ENCODE data around the gene BNIP5.

The BNIP5 gene

DNA sequence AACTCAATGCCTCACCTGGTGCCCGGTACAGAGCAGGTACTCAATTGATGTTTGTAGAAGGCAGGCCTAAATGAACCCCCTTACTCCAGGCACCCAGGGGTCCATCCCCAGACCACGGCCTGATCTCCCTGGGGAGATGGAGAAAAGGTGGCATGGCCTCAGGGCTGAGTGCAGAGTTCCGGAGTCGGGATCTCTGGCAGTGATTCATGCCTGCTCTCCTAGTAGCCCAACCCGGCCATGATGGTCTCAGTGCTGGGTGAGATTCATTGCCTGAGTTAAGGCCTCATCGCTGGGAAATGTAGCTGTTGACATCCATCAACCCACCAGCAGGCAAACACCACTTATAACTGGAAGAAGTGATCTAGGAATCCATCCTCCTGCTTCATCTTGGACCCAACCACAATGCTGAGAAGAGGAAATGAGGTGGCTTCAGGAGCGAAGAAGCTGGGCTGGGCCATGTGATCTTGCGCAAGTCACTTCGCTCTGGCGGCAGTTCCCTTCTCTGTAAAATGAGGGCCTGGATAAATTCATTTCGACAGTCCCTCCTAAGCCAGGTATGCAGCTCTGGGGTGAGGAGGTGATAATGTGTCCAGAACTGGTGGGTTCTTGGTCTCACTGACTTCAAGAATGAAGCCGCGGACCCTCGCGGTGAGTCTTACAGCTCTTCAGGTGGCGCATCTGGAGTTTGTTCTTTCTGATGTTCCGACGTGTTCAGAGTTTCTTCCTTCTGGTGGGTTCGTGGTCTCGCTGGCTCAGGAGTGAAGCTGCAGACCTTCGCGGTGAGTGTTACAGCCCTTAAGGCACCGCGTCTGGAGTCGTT, 26.1 kb upstream of the BNIP5 start:
- H3K27me3 ChIP-seq (replicated peaks) = no peaks in the 10 kb centered on the region
- no peak overlapping the region for H3K4me3 ChIP-seq (ENCODE audit: low read depth, low read length)
- no peak for DNase-seq
- no peak overlapping the region for H3K27ac ChIP-seq
- H3K36me3 ChIP-seq (replicated peaks) = no peaks in the 10 kb centered on the region
- in situ Hi-C loops (cut with HindIII; ENCODE audit: low pct_ligation_motif_present, low sequenced_read_pairs) = no loop called here
- TF ChIP-seq, protein P1, sequence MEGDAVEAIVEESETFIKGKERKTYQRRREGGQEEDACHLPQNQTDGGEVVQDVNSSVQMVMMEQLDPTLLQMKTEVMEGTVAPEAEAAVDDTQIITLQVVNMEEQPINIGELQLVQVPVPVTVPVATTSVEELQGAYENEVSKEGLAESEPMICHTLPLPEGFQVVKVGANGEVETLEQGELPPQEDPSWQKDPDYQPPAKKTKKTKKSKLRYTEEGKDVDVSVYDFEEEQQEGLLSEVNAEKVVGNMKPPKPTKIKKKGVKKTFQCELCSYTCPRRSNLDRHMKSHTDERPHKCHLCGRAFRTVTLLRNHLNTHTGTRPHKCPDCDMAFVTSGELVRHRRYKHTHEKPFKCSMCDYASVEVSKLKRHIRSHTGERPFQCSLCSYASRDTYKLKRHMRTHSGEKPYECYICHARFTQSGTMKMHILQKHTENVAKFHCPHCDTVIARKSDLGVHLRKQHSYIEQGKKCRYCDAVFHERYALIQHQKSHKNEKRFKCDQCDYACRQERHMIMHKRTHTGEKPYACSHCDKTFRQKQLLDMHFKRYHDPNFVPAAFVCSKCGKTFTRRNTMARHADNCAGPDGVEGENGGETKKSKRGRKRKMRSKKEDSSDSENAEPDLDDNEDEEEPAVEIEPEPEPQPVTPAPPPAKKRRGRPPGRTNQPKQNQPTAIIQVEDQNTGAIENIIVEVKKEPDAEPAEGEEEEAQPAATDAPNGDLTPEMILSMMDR (IDR thresholded peaks at IDR 0.05; ENCODE audit: low read depth, low read length, missing control alignments) = no peak

DNA sequence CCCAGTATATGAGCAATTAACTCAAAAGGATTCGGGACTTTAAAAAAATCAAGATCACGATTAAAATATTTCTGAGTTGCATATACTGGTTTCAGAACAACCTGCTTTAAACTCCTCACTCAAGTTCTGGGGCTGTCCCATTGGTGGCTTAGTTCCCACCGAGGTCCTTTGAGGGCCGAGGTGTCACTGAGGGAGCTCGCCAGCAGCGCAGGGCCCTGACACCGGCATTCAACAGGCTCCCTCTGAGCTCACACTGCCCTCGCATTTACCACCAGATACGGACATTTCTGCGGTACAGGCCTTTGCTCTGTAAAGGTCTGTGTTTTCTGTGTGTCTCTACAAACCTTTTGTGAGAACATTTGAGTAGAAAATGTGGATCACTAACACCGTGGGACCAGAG, 24.4 kb upstream of the BNIP5 start:
- no peak for DNase-seq
- TF ChIP-seq, protein P1 (IDR thresholded peaks at IDR 0.05; ENCODE audit: low read depth, low read length, missing control alignments) = no peak
- no peaks in the 10 kb centered on the region for H3K36me3 ChIP-seq (replicated peaks)
- in situ Hi-C loops (cut with HindIII; ENCODE audit: low pct_ligation_motif_present, low sequenced_read_pairs) = no loop called here
- no peaks in the 10 kb centered on the region for H3K27me3 ChIP-seq (replicated peaks)
- H3K4me3 ChIP-seq (ENCODE audit: low read depth, low read length) = no peak overlapping the region
- H3K27ac ChIP-seq = no peak overlapping the region

DNA sequence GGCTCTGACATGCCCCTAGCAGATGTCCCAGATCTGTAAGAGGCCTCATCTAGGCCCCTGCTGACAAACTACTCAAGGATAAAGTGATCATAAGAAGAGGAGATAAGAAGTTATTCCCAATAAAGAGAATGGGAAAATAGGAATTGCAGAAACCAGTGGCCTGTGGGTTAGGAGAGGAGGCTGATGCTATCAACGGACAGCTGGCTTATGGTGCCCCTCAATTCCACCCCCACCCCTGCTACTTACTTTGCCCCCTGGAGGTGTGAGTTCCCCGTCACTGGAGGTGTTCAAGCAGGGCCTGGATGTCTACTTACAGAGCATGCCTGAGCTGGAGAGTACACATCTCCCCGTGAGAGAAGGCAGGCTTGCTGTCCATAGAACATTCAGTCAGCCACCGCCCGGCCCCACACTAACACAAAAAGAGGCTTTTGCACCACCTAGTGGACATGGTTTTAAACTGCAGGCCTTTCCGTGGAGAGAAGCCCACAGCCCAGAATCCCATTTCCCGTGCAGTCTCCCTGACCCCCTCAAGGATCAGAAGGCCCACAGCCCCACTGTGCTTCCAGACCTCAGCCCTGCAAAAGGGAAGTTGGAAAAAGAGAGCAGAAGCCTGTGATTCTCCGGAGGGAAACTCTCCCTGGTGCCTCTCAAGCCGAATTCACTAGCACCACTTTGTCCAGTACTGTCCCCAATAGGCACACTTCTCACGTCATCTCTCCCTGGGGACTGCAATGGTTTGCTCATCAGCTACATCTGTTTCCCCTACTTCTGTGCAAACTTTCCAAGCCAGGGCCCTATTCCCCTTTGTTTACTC, 23.8 kb upstream of the BNIP5 start:
- TF ChIP-seq, protein P1 (IDR thresholded peaks at IDR 0.05; ENCODE audit: low read depth, low read length, missing control alignments) = peak; percentile 84
- H3K27ac ChIP-seq = no peak overlapping the region
- H3K27me3 ChIP-seq (replicated peaks) = no peaks in the 10 kb centered on the region
- H3K4me3 ChIP-seq (ENCODE audit: low read depth, low read length) = no peak overlapping the region
- DNase-seq = peak; percentile 79
- in situ Hi-C loops (cut with HindIII; ENCODE audit: low pct_ligation_motif_present, low sequenced_read_pairs) = no loop called here
- H3K36me3 ChIP-seq (replicated peaks) = no peaks in the 10 kb centered on the region

DNA sequence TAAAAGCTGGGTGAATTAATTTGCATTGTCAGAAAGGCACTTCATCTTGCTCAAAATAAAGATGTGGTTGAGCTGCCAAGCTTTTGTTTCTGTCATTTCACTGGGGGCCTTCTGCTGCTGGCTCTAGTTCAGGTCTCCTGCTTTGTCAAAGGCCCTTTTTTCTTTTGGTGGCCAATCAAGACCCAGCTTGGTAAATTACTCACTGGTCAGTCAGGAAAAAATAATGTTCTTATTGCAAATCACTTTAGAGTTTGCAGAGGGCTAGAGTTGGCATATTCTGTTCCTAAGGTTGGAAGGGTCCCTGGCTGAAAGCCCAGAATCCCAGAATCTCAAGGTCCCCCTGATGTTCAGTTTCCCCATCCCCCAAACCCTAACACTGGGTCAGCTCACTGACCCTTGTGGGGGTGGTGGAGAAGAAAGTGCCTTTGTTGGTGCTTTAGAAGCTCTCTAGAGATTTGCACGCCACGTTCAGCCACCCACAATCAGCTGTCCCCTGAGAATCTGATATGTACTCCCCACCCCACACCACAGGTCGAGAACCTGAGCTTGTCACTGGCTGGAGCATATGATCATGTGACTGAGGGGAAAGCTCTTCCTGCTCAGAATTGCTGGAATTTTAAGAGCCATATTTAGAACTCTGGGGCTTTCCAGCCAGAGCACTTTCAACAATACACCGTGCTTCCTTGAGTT, 21.7 kb upstream of the BNIP5 start:
- Histone ChIP-seq H3K27me3 (replicated peaks) (no peaks in the 10 kb centered on the region), H3K27ac (peak overlapping the region; percentile 44), H3K36me3 (replicated peaks) (no peaks in the 10 kb centered on the region), H3K4me3 (ENCODE audit: low read depth, low read length) (no peak overlapping the region)
- DNase-seq = peak; percentile 67
- TF ChIP-seq, protein P1 (IDR thresholded peaks at IDR 0.05; ENCODE audit: low read depth, low read length, missing control alignments) = no peak
- in situ Hi-C loops (cut with HindIII; ENCODE audit: low pct_ligation_motif_present, low sequenced_read_pairs) = no loop called here

DNA sequence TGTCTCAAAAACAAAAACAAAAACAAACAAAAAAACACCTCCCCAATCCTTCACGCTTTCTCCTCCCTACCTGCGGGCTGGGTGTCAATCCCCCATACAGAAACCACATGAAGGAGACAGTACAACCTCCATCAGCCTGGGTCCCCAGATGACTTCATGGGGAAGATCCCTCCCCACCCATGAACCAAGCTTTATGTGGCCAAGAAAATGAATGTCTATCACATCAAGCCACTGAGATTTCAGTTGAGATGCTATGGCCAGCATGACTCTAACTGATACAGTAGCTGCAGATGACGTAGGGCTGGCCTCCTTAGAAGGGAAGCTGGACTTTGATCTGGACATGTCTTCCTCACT, 21.2 kb upstream of the BNIP5 start:
- TF ChIP-seq, protein P1 (IDR thresholded peaks at IDR 0.05; ENCODE audit: low read depth, low read length, missing control alignments) = no peak
- H3K27ac ChIP-seq = no peak overlapping the region
- in situ Hi-C loops (cut with HindIII; ENCODE audit: low pct_ligation_motif_present, low sequenced_read_pairs) = no loop called here

More for the DNA sequence above, 21.2 kb upstream of the BNIP5 start:
- no peaks in the 10 kb centered on the region for H3K36me3 ChIP-seq (replicated peaks)
- no peak overlapping the region for H3K4me3 ChIP-seq (ENCODE audit: low read depth, low read length)
- no peaks in the 10 kb centered on the region for H3K27me3 ChIP-seq (replicated peaks)
- DNase-seq = no peak

Measured in brain microvascular endothelial cell (primary cell).